Right atrium auricular region (tissue), 2 donors: ENCODE measurements around the gene GTF2H4. TPM values are rescaled to one million over a fixed set of nuclear protein-coding genes. Genes with fewer than 3 reads are reported as not detected.
"Not testable (repeated sequence)": the region's sequence is repeated elsewhere in the genome, so short reads cannot be mapped to it uniquely, and the experiment has no call there.

ENCODE experiments used
- DNase-seq: peaks from one replicate; pipeline ENCODE4 v3.0.0-alpha.2; 2019; ENCODE audit warnings: low spot score
- H3K27ac ChIP-seq, 2 donors: fragments of 200-600 bp; sonication (generic); 1 replicate in 1 of 2; 2 replicates in 1 of 2; pipeline ENCODE4 v1.5.1; 2016 to 2019
- H3K27me3 ChIP-seq, 2 donors: fragments of 200-600 bp; sonication (generic); one replicate each; pipeline versions ENCODE4 v1.5.1 to v1.6.0; 2017 to 2019
- H3K36me3 ChIP-seq: fragments of 200-600 bp; sonication (generic); one replicate; pipeline ENCODE4 v1.5.1; 2016
- H3K4me1 ChIP-seq, 2 donors: fragments of 200-600 bp; sonication (generic); one replicate each; pipeline versions ENCODE4 v1.5.1 to v1.6.0; 2017 to 2019
- H3K4me3 ChIP-seq, 2 donors: fragments of 200-600 bp; sonication (generic); 1 replicate in 1 of 2; 2 replicates in 1 of 2; pipeline ENCODE4 v1.5.1; 2017 to 2019; ENCODE audit warnings: mild to moderate bottlenecking in 1 of 2, moderate library complexity in 1 of 2
- H3K9me3 ChIP-seq, 2 donors: fragments of 200-600 bp; sonication (generic); one replicate each; pipeline ENCODE4 v1.5.1; 2019
- CTCF ChIP-seq, 2 donors: fragments of 200-600 bp; sonication (generic); IDR thresholded peaks; one replicate each; pipeline ENCODE4 v1.5.1; 2019; ENCODE audit warnings: antibody characterized with exemption in 2 of 2
- total RNA-seq, 2 donors: library from RNA; depleted of rRNA; stranded (reverse); fragments of >200 nt; gene quantifications; one replicate each; pipeline ENCODE4 v1.1.0, GENCODE V29; 2016

GTF2H4 gene
- total RNA-seq, 2 donors from 2014 or later: 3.6 to 4.0 TPM

GRCh38 chr6:30908700-30909099 lies 693 bp downstream of the GTF2H4 start:
- no peak for DNase-seq
- Histone ChIP-seq H3K36me3 (peaks cover 28% of the 10 kb centered on the region), H3K4me1 (peaks cover 0 to 17% of the 10 kb centered on the region in 2 donors), H3K4me3 (peak overlapping the region; percentile 58 to 84), H3K27ac (no peak overlapping the region), H3K9me3 (no peaks in the 10 kb centered on the region), H3K27me3 (no peaks in the 10 kb centered on the region)
- TF ChIP-seq CTCF (IDR thresholded peaks at IDR 0.05): no peak

GRCh38 chr6:30910473-30910872 lies 2.5 kb downstream of the GTF2H4 start:
- Histone ChIP-seq H3K36me3 (peaks cover 28% of the 10 kb centered on the region), H3K4me1 (peaks cover 0 to 30% of the 10 kb centered on the region in 2 donors)
- DNase-seq, H3K9me3 ChIP-seq, H3K4me3 ChIP-seq, H3K27ac ChIP-seq, H3K27me3 ChIP-seq: not testable (repeated sequence)

GRCh38 chr6:30912746-30913520 lies 4.9 kb downstream of the GTF2H4 start:
- no peak for DNase-seq
- no peaks in the 10 kb centered on the region for H3K9me3 ChIP-seq
- H3K4me1 ChIP-seq: peaks cover 0 to 37% of the 10 kb centered on the region in 2 donors
- TF ChIP-seq CTCF (IDR thresholded peaks at IDR 0.05): no peak
- peak overlapping the region; percentile 91 to 97 for H3K27ac ChIP-seq
- H3K4me3 ChIP-seq: no peak overlapping the region
- peaks cover 31% of the 10 kb centered on the region for H3K36me3 ChIP-seq
- H3K27me3 ChIP-seq: no peaks in the 10 kb centered on the region

GRCh38 chr6:30913721-30914075 lies 5.7 kb downstream of the GTF2H4 start:
- H3K36me3 ChIP-seq: peaks cover 35% of the 10 kb centered on the region
- peaks cover 0 to 34% of the 10 kb centered on the region in 2 donors for H3K4me1 ChIP-seq
- no peaks in the 10 kb centered on the region for H3K27me3 ChIP-seq
- H3K4me3 ChIP-seq: peak overlapping the region; percentile 59 to 62
- H3K9me3 ChIP-seq: no peaks in the 10 kb centered on the region
- DNase-seq: no peak
- peak overlapping the region; percentile 91 to 97 for H3K27ac ChIP-seq
- TF ChIP-seq CTCF (IDR thresholded peaks at IDR 0.05): no peak

- Histone ChIP-seq H3K27ac (peak within 1 kb of the TSS; percentile 91 to 97), H3K36me3 (peaks cover 35% of the 10 kb centered on the region), H3K9me3 (no peaks in the 10 kb centered on the region), H3K4me3 (peak within 1 kb of the TSS; percentile 59 to 62), H3K4me1 (peaks cover 0 to 28% of the 10 kb centered on the region in 2 donors), H3K27me3 (no peaks in the 10 kb centered on the region)
- peak; percentile 26 to 67 for TF ChIP-seq CTCF (IDR thresholded peaks at IDR 0.05)
- peak; percentile 95 for DNase-seq
Observed at GRCh38 chr6:30914076-30914853, 6.3 kb downstream of the GTF2H4 start, which contains the start of gene VARS2. VARS2 (plus strand) TSS chr6:30914238; CDS start chr6:30914837, 599 bp downstream.
